Thyroid gland (tissue), 4 donors: ENCODE data around the gene ARFGAP3. TPM values are rescaled to one million over a fixed set of nuclear protein-coding genes. Genes with fewer than 3 reads are reported as not detected.

ENCODE experiments used
- DNase-seq, 2 donors: peaks; one replicate each; pipeline ENCODE4 v3.0.0-alpha.2; 2019
- H3K27ac ChIP-seq, 3 donors: fragments of 200-600 bp; sonication (generic); 1 replicate in 2 of 3; 2 replicates in 1 of 3; pipeline ENCODE4 v1.5.1; 2016 to 2019; ENCODE audit warnings: mild to moderate bottlenecking in 1 of 3, moderate library complexity in 1 of 3
- H3K27me3 ChIP-seq: fragments of 200-600 bp; sonication (generic); one replicate; pipeline ENCODE4 v1.5.1; 2019
- H3K36me3 ChIP-seq, 2 donors: fragments of 200-600 bp; sonication (generic); one replicate each; pipeline ENCODE4 v1.5.1; 2016 to 2019
- H3K4me1 ChIP-seq, 2 donors: fragments of 200-600 bp; sonication (generic); one replicate each; pipeline ENCODE4 v1.5.1; 2017 to 2019
- H3K4me3 ChIP-seq, 3 donors: fragments of 200-600 bp; sonication (generic); replicated peaks in 1 of 3; 1 replicate in 2 of 3; 2 replicates in 1 of 3; pipeline ENCODE4 v1.5.1; 2016; ENCODE audit warnings: mild to moderate bottlenecking in 1 of 3
- H3K9me3 ChIP-seq: fragments of 200-600 bp; sonication (generic); one replicate; pipeline ENCODE4 v1.5.1; 2017
- CTCF ChIP-seq, 6 experiments: fragments of 200-600 bp in 3 of 6; fragments of 450-650 bp in 3 of 6; sonication (generic) in 3 of 6; IDR thresholded peaks; one replicate each; pipeline ENCODE4 v1.5.1; 2016 to 2019; ENCODE audit warnings: antibody characterized with exemption in 6 of 6, mild to moderate bottlenecking in 2 of 6, inconsistent platforms in 1 of 6, moderate library complexity in 1 of 6
- POLR2A ChIP-seq, 2 donors: fragments of 450-650 bp; IDR thresholded peaks; one replicate each; pipeline ENCODE4 v1.6.1; 2017; ENCODE audit warnings: antibody characterized with exemption in 2 of 2, mild to moderate bottlenecking in 2 of 2, moderate library complexity in 1 of 2
- WGBS, 2 donors: methylation state at CpG; one replicate each; pipeline ENCODE4 v1.1.5; 2017; 5-methylcytosine and 5-hydroxymethylcytosine counted together
- intact Hi-C: fragments of 100-400 bp; cut with DNase I; formaldehyde crosslinking; loops from one replicate; pipeline ENCODE4 v1.15.1; 2023
- total RNA-seq, 4 donors: library from RNA; depleted of rRNA; stranded (reverse); fragments of >200 nt; gene quantifications; one replicate each; pipeline ENCODE4 v1.2.3, GENCODE V29; 2016

ARFGAP3 gene
- total RNA-seq, 4 donors from 2014 or later, result 82.3 to 106 (median 94.2) TPM

DNA sequence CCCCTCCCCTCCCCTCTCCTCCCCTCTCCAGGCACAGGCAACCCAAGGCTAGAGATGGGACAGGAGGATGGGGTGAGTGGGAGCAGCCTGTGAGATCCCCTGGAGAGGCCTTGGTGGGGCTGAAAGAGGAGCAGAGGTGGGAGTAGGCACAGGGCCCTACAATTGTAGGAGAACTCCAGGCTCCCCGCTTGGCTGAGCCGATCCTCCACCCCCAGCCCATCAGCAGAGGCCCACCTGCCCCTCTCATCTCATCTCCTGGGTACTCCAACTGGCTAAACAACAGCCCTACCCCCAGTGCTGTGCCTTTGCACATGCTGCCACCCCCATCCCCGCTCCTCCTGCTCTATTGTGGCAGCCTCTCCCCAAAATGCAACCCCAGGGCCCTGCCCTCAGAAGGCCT, 84.4 kb downstream of the ARFGAP3 start:
- DNase-seq, result no peak
- no peak overlapping the region for H3K27ac ChIP-seq
- intact Hi-C loops, result loop anchor here (10.0 kb wide), 1 partner anchor 108 kb away; no protein-coding TSS in a partner anchor
- TF ChIP-seq POLR2A (IDR thresholded peaks at IDR 0.05) (no peak), CTCF (IDR thresholded peaks at IDR 0.05) (no peak)
- no peaks in the 10 kb centered on the region for H3K27me3 ChIP-seq
- H3K4me1 ChIP-seq, result peaks cover 21 to 28% of the 10 kb centered on the region in 2 donors
- no peaks in the 10 kb centered on the region for H3K9me3 ChIP-seq
- 86 to 100% methylated on average over 1 to 2 of the region's 3 CpGs for WGBS, 2 donors
- H3K4me3 ChIP-seq, result no peak overlapping the region
- no peaks in the 10 kb centered on the region for H3K36me3 ChIP-seq

GRCh38 chr22:42770941-42771647, 86.0 kb downstream of the ARFGAP3 start:
- Histone ChIP-seq H3K9me3 (no peaks in the 10 kb centered on the region), H3K4me3 (no peak overlapping the region), H3K27me3 (no peaks in the 10 kb centered on the region), H3K36me3 (no peaks in the 10 kb centered on the region), H3K4me1 (peaks cover 21 to 28% of the 10 kb centered on the region in 2 donors), H3K27ac (peak overlapping the region; percentile 3 to 73 (median 17))
- DNase-seq, result peak; percentile 64 to 69
- intact Hi-C loops, result loop anchor here (10.0 kb wide), 1 partner anchor 106 kb away; no protein-coding TSS in a partner anchor
- TF ChIP-seq POLR2A (IDR thresholded peaks at IDR 0.05) (peak in 1 of 2 donors; percentile 17), CTCF (IDR thresholded peaks at IDR 0.05) (no peak)
- 59 to 66% methylated on average over 15 of the region's 15 CpGs for WGBS, 2 donors

GRCh38 chr22:42770448-42770726, 86.7 kb downstream of the ARFGAP3 start:
- H3K9me3 ChIP-seq, result no peaks in the 10 kb centered on the region
- no peaks in the 10 kb centered on the region for H3K27me3 ChIP-seq
- no peaks in the 10 kb centered on the region for H3K36me3 ChIP-seq
- no peak for DNase-seq
- peak overlapping the region in 2 of 3 donors; percentile 17 to 73 for H3K27ac ChIP-seq
- peaks cover 21 to 30% of the 10 kb centered on the region in 2 donors for H3K4me1 ChIP-seq
- no peak overlapping the region for H3K4me3 ChIP-seq
- intact Hi-C loops, result loop anchor here (10.0 kb wide), 1 partner anchor 106 kb away; no protein-coding TSS in a partner anchor
- no peak for TF ChIP-seq CTCF (IDR thresholded peaks at IDR 0.05)
- TF ChIP-seq POLR2A (IDR thresholded peaks at IDR 0.05), result no peak
- WGBS, 2 donors, result 61 to 93% methylated on average over 4 of the region's 4 CpGs

DNA sequence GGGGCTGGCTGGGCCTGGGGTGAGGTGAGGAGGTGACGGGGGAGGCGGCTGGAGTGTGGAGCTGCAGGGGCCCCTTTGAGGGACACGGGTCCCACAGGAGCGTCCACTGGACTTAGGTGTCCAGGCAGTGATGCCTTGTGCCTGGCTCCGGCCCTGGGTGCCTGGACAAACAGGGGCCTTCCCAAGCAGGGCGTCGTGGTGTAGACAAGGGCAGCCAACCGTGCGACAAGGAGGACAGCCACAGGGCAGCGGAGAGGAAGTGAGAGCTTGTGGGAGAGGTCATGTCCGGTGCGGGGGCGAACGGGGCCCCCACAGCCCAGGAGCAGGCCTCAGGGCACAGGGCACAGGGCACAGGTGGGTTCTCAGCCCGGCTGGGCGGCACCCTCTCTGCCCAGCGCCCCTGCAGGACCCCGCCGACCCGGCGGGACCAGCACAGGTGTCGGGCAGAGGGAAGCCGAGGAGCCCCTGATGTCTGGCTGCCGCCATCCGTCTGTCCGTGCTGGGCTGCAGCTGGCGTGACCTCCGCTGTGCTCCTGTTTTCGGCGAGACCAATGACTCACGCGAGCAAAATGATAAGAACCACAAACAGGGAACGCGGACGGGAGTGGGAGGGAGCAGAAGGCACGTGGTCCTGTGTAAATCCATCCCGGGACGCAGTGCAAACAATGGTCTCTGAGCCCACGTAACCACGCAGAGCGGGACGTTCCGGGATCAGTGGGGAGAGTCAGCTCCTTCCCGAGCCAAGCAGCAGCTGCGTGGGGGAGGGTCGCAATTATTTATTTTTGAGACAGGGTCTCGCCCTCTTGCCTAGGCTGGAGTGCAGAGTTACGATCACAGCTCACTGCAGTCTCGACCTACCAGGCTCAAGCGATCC, 87.3 kb downstream of the ARFGAP3 start:
- H3K27ac ChIP-seq, result peak overlapping the region in 2 of 3 donors; percentile 17 to 73
- peak; percentile 51 to 64 for DNase-seq
- no peaks in the 10 kb centered on the region for H3K36me3 ChIP-seq
- no peaks in the 10 kb centered on the region for H3K27me3 ChIP-seq
- intact Hi-C loops, result loop anchor here (10.0 kb wide), 1 partner anchor 105 kb away; no protein-coding TSS in a partner anchor
- WGBS, 2 donors, result 30 to 74% methylated on average over 28 to 37 of the region's 50 CpGs
- no peak overlapping the region for H3K4me3 ChIP-seq
- no peaks in the 10 kb centered on the region for H3K9me3 ChIP-seq
- H3K4me1 ChIP-seq, result peaks cover 21 to 31% of the 10 kb centered on the region in 2 donors
- TF ChIP-seq POLR2A (IDR thresholded peaks at IDR 0.05) (no peak), CTCF (IDR thresholded peaks at IDR 0.05) (no peak)

DNA sequence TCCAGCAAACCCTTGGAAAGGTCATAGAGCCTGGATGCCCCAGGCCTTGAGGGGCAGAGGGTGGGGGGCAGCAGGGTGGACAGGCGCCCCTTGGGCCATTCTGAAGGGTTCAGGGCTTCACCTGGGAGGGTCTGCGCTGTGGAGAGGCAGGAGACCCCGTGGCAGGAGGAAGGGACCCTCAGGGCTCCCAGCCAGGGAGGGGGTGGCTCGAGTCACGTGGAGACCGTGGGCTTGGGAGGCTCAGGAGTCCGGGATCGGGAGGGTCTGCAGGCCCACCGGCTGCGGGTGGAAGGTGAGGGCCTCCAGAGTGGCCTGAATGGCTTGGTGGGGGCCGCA, 87.9 kb downstream of the ARFGAP3 start:
- TF ChIP-seq POLR2A (IDR thresholded peaks at IDR 0.05) (no peak), CTCF (IDR thresholded peaks at IDR 0.05) (no peak)
- H3K9me3 ChIP-seq, result no peaks in the 10 kb centered on the region
- no peaks in the 10 kb centered on the region for H3K27me3 ChIP-seq
- no peak overlapping the region for H3K4me3 ChIP-seq
- 85% methylated on average over 8 of the region's 11 CpGs; no CpG with 5 or more reads in 1 of the 2 donors for WGBS, 2 donors
- intact Hi-C loops, result no loop called here
- H3K36me3 ChIP-seq, result no peaks in the 10 kb centered on the region
- no peak overlapping the region for H3K27ac ChIP-seq
- no peak for DNase-seq
- peaks cover 21 to 31% of the 10 kb centered on the region in 2 donors for H3K4me1 ChIP-seq
